ENCODE data around the gene RASA2. TPM values are rescaled to one million over a fixed set of nuclear protein-coding genes. Genes with fewer than 3 reads are reported as not detected.
"Not testable (repeated sequence)": the region's sequence is repeated elsewhere in the genome, so short reads cannot be mapped to it uniquely, and the experiment has no call there.

Gene RASA2
- total RNA-seq, 4 donors from 2014 or later = 10.6 to 15.5 (median 14.8) TPM

GRCh38 chr3:141619450-141619849 lies 132.6 kb downstream of the RASA2 start:
- Histone ChIP-seq H3K27me3 (no peaks in the 10 kb centered on the region), H3K27ac (no peak overlapping the region), H3K4me1 (no peaks in the 10 kb centered on the region), H3K36me3 (peaks cover 0 to 17% of the 10 kb centered on the region in 2 donors), H3K9me3 (no peaks in the 10 kb centered on the region), H3K4me3 (no peak overlapping the region)
- 15 to 30% methylated on average over 3 of the region's 4 CpGs for WGBS, 2 donors (ENCODE audit: low coverage in 1 of 2)
- no peak for TF ChIP-seq POLR2A (IDR thresholded peaks at IDR 0.05)
- TF ChIP-seq EP300 (IDR thresholded peaks at IDR 0.05) = no peak
- TF ChIP-seq POLR2AphosphoS5 (IDR thresholded peaks at IDR 0.05) = no peak
- no peak for TF ChIP-seq CTCF (IDR thresholded peaks at IDR 0.05)
- ATAC-seq = no peak

DNA sequence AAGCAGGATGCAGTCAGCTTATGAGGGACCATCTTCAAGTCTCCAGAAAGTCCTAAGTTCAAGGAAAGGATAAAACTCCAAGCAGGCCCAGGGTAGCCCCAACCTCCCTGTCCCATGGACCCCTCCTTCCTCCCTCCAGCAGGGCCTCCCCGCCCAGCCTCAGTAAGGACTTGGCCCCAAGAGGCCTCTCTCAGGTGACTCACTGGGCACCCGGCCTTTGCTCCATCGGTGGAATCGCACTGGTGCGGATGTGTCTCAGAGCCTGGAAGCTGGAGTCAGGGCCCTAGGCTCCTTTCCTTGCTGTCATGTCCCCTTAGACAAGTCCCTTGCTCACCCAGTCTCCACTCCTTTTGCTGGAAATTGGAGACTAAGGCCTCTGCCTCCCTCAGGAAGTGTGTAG lies 136.9 kb downstream of the RASA2 start:
- Histone ChIP-seq H3K27me3 (no peaks in the 10 kb centered on the region), H3K36me3 (no peaks in the 10 kb centered on the region), H3K27ac (no peak overlapping the region), H3K4me1 (no peaks in the 10 kb centered on the region), H3K9me3 (peaks cover 0 to 10% (median 0%) of the 10 kb centered on the region in 3 donors), H3K4me3 (no peak overlapping the region)
- no peak for ATAC-seq
- 67% methylated on average over 3 of the region's 5 CpGs; no CpG with 5 or more reads in 1 of the 2 donors for WGBS, 2 donors (ENCODE audit: low coverage in 1 of 2)
- TF ChIP-seq POLR2AphosphoS5 (IDR thresholded peaks at IDR 0.05) (no peak), EP300 (IDR thresholded peaks at IDR 0.05) (no peak), POLR2A (IDR thresholded peaks at IDR 0.05) (no peak), CTCF (IDR thresholded peaks at IDR 0.05) (no peak)

GRCh38 chr3:141625506-141625905 lies 138.7 kb downstream of the RASA2 start:
- no peak for ATAC-seq
- Histone ChIP-seq H3K27ac (no peak overlapping the region), H3K4me1 (no peaks in the 10 kb centered on the region), H3K9me3 (peaks cover 0 to 24% (median 0%) of the 10 kb centered on the region in 3 donors), H3K4me3 (no peak overlapping the region), H3K36me3 (no peaks in the 10 kb centered on the region), H3K27me3 (no peaks in the 10 kb centered on the region)
- whole genome bisulfite sequencing, 2 donors (ENCODE audit: low coverage in 1 of 2) = 79 to 100% methylated on average over 1 to 3 of the region's 5 CpGs
- no peak for TF ChIP-seq CTCF (IDR thresholded peaks at IDR 0.05)
- TF ChIP-seq EP300 (IDR thresholded peaks at IDR 0.05) = no peak
- no peak for TF ChIP-seq POLR2AphosphoS5 (IDR thresholded peaks at IDR 0.05)
- TF ChIP-seq POLR2A (IDR thresholded peaks at IDR 0.05) = no peak

GRCh38 chr3:141628334-141628733 lies 141.5 kb downstream of the RASA2 start:
- H3K9me3 ChIP-seq = peaks cover 0 to 24% (median 0%) of the 10 kb centered on the region in 3 donors
- 76 to 81% methylated on average over 4 to 5 of the region's 6 CpGs for WGBS, 2 donors (ENCODE audit: low coverage in 1 of 2)

GRCh38 chr3:141628868-141629441 lies 142.1 kb downstream of the RASA2 start:
- H3K27me3 ChIP-seq, H3K4me1 ChIP-seq, H3K36me3 ChIP-seq, H3K27ac ChIP-seq, H3K4me3 ChIP-seq, ATAC-seq: not testable (repeated sequence)
- WGBS, 2 donors (ENCODE audit: low coverage in 1 of 2) = 81 to 98% methylated on average over 6 to 7 of the region's 7 CpGs
- peaks cover 0 to 24% (median 0%) of the 10 kb centered on the region in 3 donors for H3K9me3 ChIP-seq

More at GRCh38 chr3:141628334-141628733, 141.5 kb downstream of the RASA2 start:
- not testable (repeated sequence) for H3K27ac ChIP-seq, H3K4me1 ChIP-seq, ATAC-seq, H3K27me3 ChIP-seq, H3K4me3 ChIP-seq, H3K36me3 ChIP-seq

GRCh38 chr3:141629976-141630375 lies 143.1 kb downstream of the RASA2 start:
- WGBS, 2 donors (ENCODE audit: low coverage in 1 of 2) = 34 to 100% methylated on average over 1 to 9 of the region's 9 CpGs
- Histone ChIP-seq H3K27ac (no peak overlapping the region), H3K9me3 (peaks cover 0 to 24% (median 0%) of the 10 kb centered on the region in 3 donors), H3K4me3 (no peak overlapping the region), H3K27me3 (no peaks in the 10 kb centered on the region), H3K36me3 (no peaks in the 10 kb centered on the region), H3K4me1 (no peaks in the 10 kb centered on the region)
- ATAC-seq = no peak
- TF ChIP-seq CTCF (IDR thresholded peaks at IDR 0.05) (no peak), POLR2AphosphoS5 (IDR thresholded peaks at IDR 0.05) (no peak), POLR2A (IDR thresholded peaks at IDR 0.05) (no peak)
